Osteocyte (in vitro differentiated cells): ENCODE results near the gene CDK9. TPM values are rescaled to one million over a fixed set of nuclear protein-coding genes. Genes with fewer than 3 reads are reported as not detected.
"Not testable (repeated sequence)": the region's sequence is repeated elsewhere in the genome, so short reads cannot be mapped to it uniquely, and the experiment has no call there.

Experiments used
- DNase-seq: peaks from one replicate; pipeline ENCODE4 v3.0.0; 2021; ENCODE audit warnings: mixed read lengths; ENCODE audit not compliant: unreplicated experiment; ENCODE audit errors: extremely low spot score
- H3K27ac Mint-ChIP-seq: one replicate; pipeline ENCODE4 v1.8.0; 2021; ENCODE audit warnings: mild to moderate bottlenecking, mixed read lengths; ENCODE audit not compliant: unreplicated experiment
- H3K27me3 Mint-ChIP-seq: one replicate; pipeline ENCODE4 v1.8.0; 2021; ENCODE audit warnings: mixed read lengths; ENCODE audit not compliant: unreplicated experiment
- H3K36me3 Mint-ChIP-seq: one replicate; pipeline ENCODE4 v1.8.0; 2021; ENCODE audit warnings: mixed read lengths; ENCODE audit not compliant: unreplicated experiment
- H3K4me1 Mint-ChIP-seq: one replicate; pipeline ENCODE4 v1.8.0; 2021; ENCODE audit warnings: mixed read lengths; ENCODE audit not compliant: unreplicated experiment
- H3K4me3 Mint-ChIP-seq: one replicate; pipeline ENCODE4 v1.8.0; 2021; ENCODE audit warnings: mild to moderate bottlenecking, moderate library complexity, mixed read lengths; ENCODE audit not compliant: unreplicated experiment
- H3K9me3 Mint-ChIP-seq: one replicate; pipeline ENCODE4 v1.8.0; 2021; ENCODE audit warnings: mixed read lengths; ENCODE audit not compliant: unreplicated experiment
- CTCF ChIP-seq: fragments of 200-600 bp; sonication (generic); IDR thresholded peaks from 2 replicates; pipeline ENCODE4 v1.5.0; 2021; ENCODE audit warnings: antibody characterized with exemption, mild to moderate bottlenecking, moderate library complexity
- total RNA-seq: library from RNA; stranded (reverse); gene quantifications from 2 replicates; pipeline ENCODE4 v1.2.1, GENCODE V29; 2021

CDK9 gene
- total RNA-seq, 1 donor from 2014 or later: 78.5 TPM

DNA sequence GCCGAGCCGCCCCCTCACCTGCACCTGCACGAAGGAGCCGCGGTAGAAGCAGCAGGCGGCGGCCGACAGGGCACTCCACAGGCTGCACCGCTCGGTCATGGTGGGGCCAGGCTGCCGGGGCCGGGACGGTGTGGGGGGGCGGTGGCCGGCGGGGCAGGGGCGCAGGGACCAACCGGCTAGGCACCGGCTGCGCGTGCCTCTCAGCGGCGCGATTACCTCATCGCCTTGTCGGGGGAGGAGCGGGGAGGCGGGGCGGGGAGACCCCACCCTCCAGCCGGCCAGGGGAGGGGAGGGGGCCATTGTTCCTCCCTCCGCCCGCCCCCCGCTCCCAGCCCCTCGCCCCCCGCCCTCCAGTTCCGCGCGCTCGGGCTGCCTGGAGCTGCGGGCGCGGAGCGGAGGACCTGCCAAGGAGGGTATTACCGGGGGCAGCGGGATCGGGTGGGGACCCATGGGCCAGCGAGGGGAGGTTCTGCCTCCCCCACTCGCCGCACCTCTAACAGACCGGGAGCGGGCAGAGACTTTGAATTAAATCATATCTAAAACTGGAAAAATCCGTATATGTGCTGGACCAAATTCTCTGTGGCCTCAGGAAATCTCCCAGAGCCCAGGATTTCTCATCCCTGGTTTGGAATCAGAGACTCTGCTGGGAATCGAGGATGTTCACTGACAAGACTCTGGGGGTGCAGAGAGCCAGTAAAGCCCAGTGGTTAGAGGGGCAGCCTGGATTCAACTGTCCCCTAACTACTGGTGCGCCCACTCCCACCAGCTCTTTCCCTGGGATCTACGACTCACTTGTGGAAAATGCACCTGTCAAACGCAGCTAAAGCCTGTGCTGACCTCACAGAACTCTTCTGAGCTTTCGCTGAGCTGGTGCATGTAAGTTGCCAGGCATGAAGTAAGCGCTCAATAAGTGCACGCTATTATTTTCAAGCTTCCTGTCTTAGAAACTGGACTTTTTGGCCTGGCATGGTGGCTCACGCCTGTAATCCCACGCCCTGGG is 30.5 kb upstream of the CDK9 start:
- no peak overlapping the region for H3K4me3 Mint-ChIP-seq
- peaks cover 9% of the 10 kb centered on the region for H3K4me1 Mint-ChIP-seq
- H3K9me3 Mint-ChIP-seq: no peaks in the 10 kb centered on the region
- no peak overlapping the region for H3K27ac Mint-ChIP-seq
- DNase-seq: no peak
- TF ChIP-seq CTCF: no peak
- H3K27me3 Mint-ChIP-seq: no peaks in the 10 kb centered on the region
- H3K36me3 Mint-ChIP-seq: peaks cover 16% of the 10 kb centered on the region

- no peak overlapping the region for H3K4me3 Mint-ChIP-seq
- H3K27ac Mint-ChIP-seq: no peak overlapping the region
- TF ChIP-seq CTCF: no peak
- H3K36me3 Mint-ChIP-seq: peaks cover 10% of the 10 kb centered on the region
- no peak for DNase-seq
- H3K4me1 Mint-ChIP-seq: peaks cover 9% of the 10 kb centered on the region
- no peaks in the 10 kb centered on the region for H3K27me3 Mint-ChIP-seq
- no peaks in the 10 kb centered on the region for H3K9me3 Mint-ChIP-seq
Observed at GRCh38 chr9:127756233-127756632, 29.6 kb upstream of the CDK9 start.

DNA sequence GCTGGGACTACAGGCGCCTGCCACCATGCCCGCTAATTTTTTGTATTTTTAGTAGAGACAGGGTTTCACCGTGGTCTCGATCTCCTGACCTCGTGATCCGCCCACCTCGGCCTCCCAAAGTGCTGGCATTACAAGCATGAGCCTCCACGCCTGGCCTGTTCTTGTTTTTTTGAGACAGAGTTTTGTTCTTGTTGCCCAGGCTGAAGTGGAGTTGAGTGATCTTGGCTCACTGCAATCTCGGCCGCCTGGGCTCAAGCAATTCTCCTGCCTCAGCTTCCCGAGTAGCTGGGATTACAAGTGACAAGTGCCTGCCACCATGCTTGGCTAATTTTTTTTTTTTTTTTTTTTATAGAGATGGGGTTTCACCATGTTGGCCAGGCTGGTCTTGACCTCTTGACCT is 29.1 kb upstream of the CDK9 start:
- H3K9me3 Mint-ChIP-seq, H3K4me3 Mint-ChIP-seq, H3K27ac Mint-ChIP-seq, DNase-seq, H3K36me3 Mint-ChIP-seq, H3K27me3 Mint-ChIP-seq: not testable (repeated sequence)
- peaks cover 11% of the 10 kb centered on the region for H3K4me1 Mint-ChIP-seq

GRCh38 chr9:127758843-127759242 is 27.0 kb upstream of the CDK9 start:
- H3K9me3 Mint-ChIP-seq: no peaks in the 10 kb centered on the region
- no peaks in the 10 kb centered on the region for H3K27me3 Mint-ChIP-seq
- H3K4me1 Mint-ChIP-seq: peaks cover 31% of the 10 kb centered on the region
- TF ChIP-seq CTCF: no peak
- peaks cover 6% of the 10 kb centered on the region for H3K36me3 Mint-ChIP-seq
- H3K27ac Mint-ChIP-seq: no peak overlapping the region
- H3K4me3 Mint-ChIP-seq: no peak overlapping the region
- no peak for DNase-seq

- Mint-ChIP-seq H3K4me1 (peaks cover 50% of the 10 kb centered on the region), H3K27ac (no peak overlapping the region)
- no peak for DNase-seq
Observed at GRCh38 chr9:127761061-127761460, 24.8 kb upstream of the CDK9 start.

More at GRCh38 chr9:127761061-127761460, 24.8 kb upstream of the CDK9 start:
- Mint-ChIP-seq H3K36me3 (peaks cover 12% of the 10 kb centered on the region), H3K9me3 (no peaks in the 10 kb centered on the region), H3K27me3 (no peaks in the 10 kb centered on the region), H3K4me3 (no peak overlapping the region)
- no peak for TF ChIP-seq CTCF
